Astrocyte (in vitro differentiated cells and primary cell): ENCODE data around the gene SRF.

Experiments used
- EZH2 ChIP-seq: IDR thresholded peaks from 2 replicates; pipeline ENCODE4 v1.6.1; 2012; ENCODE audit warnings: mild to moderate bottlenecking, low read length, inconsistent platforms; ENCODE audit not compliant: insufficient read depth
- TF ChIP-seq, protein P1 (sequence below): IDR thresholded peaks from 2 replicates; pipeline ENCODE4 v1.5.1; 2011; ENCODE audit warnings: low read depth, mild to moderate bottlenecking, inconsistent platforms, low read length, moderate library complexity; ENCODE audit not compliant: insufficient read depth

DNA sequence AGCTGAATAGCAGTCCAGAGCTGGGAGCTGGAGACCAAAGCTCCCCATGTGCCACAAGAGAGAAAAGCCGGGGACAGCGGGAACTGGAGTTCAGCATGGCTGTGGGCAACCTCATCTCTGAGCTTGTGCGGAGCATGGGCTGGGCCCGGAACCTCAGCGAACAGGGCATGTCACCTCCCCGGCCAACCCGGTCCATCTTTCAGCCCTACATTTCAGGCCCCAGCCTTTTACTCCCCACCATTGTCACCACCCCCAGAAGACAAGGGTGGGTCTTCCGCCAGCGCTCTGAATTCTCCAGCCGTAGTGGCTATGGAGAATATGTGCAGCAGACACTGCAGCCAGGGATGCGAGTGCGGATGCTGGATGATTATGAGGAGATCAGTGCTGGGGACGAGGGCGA is 14.9 kb downstream of the SRF start:
- TF ChIP-seq, protein P1, sequence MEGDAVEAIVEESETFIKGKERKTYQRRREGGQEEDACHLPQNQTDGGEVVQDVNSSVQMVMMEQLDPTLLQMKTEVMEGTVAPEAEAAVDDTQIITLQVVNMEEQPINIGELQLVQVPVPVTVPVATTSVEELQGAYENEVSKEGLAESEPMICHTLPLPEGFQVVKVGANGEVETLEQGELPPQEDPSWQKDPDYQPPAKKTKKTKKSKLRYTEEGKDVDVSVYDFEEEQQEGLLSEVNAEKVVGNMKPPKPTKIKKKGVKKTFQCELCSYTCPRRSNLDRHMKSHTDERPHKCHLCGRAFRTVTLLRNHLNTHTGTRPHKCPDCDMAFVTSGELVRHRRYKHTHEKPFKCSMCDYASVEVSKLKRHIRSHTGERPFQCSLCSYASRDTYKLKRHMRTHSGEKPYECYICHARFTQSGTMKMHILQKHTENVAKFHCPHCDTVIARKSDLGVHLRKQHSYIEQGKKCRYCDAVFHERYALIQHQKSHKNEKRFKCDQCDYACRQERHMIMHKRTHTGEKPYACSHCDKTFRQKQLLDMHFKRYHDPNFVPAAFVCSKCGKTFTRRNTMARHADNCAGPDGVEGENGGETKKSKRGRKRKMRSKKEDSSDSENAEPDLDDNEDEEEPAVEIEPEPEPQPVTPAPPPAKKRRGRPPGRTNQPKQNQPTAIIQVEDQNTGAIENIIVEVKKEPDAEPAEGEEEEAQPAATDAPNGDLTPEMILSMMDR = no peak
- TF ChIP-seq EZH2 = no peak
